Stimulated activated CD8-positive, alpha-beta memory T cell treated with anti-CD3 and anti-CD28 coated beads, Interleukin-7, amount 100 ng/mL, for 48 hours (primary cell): ENCODE data around the gene HOXD8.
A peak's percentile ranks its signal among the peaks of the same experiment; 100 is the strongest.

Experiments used
- DNase-seq, 2 donors: peaks; one replicate each; pipeline ENCODE4 v3.0.0-alpha.2; 2020; ENCODE audit warnings: low read depth in 1 of 2; ENCODE audit errors: extremely low read depth in 1 of 2

The HOXD8 gene

DNA sequence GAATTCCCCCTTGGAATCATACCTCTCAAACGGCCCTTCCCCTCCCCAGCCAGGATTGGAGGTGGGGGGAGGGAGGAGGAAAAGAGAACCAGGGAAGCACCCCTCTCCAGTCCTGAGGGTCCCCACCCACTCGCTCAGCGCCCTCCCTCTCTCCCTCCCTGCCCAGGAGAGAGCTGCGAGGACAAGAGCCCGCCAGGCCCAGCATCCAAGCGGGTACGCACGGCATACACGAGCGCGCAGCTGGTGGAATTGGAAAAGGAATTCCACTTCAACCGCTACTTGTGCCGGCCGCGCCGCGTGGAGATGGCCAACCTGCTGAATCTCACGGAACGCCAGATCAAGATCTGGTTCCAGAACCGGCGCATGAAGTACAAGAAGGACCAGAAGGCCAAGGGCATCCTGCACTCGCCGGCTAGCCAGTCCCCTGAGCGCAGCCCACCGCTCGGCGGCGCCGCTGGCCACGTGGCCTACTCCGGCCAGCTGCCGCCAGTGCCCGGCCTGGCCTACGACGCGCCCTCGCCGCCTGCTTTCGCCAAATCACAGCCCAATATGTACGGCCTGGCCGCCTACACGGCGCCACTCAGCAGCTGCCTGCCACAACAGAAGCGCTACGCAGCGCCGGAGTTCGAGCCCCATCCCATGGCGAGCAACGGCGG, 42.0 kb downstream of the HOXD8 start:
- DNase-seq, result no peak

GRCh38 chr2:176172007-176172894, 42.7 kb downstream of the HOXD8 start:
- no peak for DNase-seq

- no peak for DNase-seq
Observed at GRCh38 chr2:176172895-176173566, 43.5 kb downstream of the HOXD8 start.

GRCh38 chr2:176173567-176174381, 44.3 kb downstream of the HOXD8 start:
- no peak for DNase-seq

DNA sequence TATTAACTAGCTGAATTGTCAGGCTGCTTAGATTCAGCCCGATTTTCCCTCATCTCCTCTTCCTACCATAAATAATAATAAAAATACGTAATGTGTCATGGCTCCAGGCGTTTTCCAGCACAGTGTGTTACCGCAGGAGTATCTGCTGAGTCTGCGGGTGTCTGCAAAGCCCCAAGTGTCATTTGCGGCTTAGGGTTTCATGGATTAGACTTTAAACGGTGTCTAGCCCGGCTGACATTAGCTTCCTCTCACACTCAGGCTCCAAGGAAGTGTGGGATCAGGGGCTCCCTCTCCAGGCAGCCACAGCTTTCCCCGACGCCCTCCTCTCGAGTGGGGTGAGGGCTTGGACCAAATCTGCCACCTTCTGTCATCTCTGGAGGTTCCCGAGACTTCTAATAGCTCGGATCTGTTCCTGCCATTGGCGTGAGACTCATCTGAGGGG, 44.9 kb downstream of the HOXD8 start:
- no peak for DNase-seq

DNA sequence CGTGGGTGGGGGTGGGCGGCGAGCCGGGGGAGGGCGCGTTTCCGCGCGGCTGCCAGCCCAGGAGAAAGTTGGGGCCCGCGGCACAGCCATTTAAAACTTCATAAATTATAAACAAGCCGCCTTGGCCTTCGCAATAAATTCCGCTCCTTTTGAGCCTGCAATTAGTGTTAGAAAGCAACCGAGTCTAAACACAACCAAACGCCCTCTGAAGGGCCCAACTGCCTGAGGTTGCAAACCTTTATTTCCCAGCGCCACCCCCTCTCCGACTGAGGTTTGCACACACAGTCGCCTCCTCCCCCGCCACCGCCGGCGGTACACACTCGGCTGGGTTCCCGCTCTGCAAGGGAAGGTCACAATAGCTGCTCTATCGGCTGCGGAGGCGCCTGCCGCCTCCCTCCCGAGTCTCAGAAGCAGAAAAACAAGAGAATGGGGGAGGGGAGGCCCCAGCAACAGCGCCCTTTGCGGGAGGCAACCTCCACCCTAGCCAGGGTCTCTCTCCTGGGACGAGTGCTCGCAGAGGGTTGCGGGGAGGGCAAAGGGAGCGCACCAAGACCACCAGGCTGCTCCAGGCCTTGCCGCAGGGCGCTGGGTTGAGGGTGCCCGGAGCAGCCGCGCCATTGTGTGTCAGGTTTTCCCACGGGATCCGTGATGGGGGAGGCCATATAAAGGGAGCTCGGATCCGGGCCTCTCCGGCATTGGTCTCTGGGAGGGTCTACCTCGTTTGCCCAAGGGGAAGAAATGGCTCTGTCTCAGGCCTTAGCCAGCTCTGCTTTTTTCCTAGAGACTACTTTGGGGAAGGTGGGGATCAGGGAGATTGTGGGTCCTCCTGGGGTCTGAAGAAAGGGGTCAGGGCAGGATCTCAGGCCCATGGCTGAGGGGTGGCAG, 45.6 kb downstream of the HOXD8 start:
- peak in 1 of 2 donors; percentile 15 for DNase-seq

DNA sequence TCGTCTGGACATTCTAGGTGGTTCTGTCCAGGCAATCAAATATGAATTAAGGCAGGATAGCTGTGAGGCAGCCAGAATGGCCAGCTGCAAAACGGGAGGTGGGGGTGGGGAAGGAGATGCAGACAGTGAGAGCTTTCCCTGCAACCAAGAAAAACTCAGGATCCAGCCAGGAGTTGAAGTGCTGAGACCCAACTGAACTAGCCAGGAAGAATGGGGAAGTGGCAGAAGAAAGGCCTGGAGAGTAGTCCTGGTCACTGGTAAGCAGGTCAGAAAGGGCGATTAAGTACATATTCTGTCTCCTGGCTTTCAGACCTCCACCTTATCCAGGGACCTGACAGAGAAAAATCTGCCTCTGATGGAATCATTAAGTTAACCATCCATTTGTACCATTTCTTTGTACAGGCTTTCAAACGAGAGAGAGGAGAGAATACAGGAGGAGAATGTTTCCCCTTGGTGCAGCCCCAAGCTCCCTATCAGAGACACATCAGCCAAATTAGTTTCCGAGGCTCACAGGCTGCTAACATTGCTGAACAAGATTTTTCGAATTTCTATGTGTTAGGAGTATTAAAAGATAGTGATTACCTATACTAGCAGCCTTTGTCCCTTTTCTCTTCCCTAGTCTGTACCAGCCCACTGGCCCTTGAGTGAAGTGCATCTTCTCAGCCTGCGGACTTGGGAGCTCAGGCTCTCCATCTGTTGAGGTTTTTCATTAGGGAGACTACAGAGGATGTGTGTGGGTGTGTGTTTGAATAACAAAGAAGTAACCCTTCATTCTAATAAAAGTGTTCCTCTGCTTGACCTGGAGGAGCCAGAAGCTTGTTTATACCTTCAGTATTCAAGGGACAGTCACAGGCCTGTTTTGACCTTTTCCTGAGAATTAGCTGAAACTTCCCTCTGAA, 46.5 kb downstream of the HOXD8 start:
- no peak for DNase-seq

DNA sequence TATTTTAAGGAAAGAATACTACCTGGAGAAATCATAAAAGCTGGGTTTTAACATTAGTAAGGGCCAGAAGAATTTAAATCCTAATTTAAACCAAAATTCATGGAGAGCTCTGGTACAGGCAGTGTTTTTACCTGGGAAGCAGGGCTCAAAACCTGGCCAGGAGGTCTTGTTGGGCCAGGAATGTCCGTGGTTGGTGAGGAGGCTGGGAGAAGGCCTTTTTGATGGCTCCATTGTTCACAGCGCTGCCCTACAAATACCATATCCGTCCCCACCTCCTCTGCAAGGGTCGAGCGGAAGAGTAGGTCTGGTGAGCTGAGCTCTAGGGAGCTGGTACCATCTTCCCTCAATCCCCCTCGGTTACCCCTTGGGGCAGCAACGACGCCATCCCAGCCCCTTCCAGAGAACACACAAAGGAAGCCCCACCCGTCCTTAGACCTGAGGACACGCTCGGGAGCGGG, 48.1 kb downstream of the HOXD8 start:
- DNase-seq, result no peak

GRCh38 chr2:176178038-176178756, 48.7 kb downstream of the HOXD8 start:
- DNase-seq, result no peak

- no peak for DNase-seq
Observed at GRCh38 chr2:176178757-176179295, 49.3 kb downstream of the HOXD8 start.

GRCh38 chr2:176181551-176181950, 52.0 kb downstream of the HOXD8 start:
- DNase-seq, result no peak
